HEK293 (cell line): Measurements from ENCODE around the gene ADA.

Experiments
- CTCF ChIA-PET: fragments of 350-600 bp; formaldehyde crosslinking; extraction: SDS; loops from one replicate; lab custom pipeline; 2021; ENCODE audit warnings: antibody characterized with exemption; lab: Yijun Ruan, JAX
- POLR2A ChIA-PET: fragments of 300-600 bp; formaldehyde crosslinking; extraction: SDS; loops from one replicate; lab custom pipeline; 2020; ENCODE audit warnings: antibody characterized with exemption, inconsistent platforms; lab: Yijun Ruan, JAX
- H3K27ac ChIP-seq: fragments of 200-500 bp; sonication (Bioruptor generic); 2 replicates; pipeline ENCODE4 v1.5.1; 2014; ENCODE audit warnings: low read depth, low read length, control low read depth, inconsistent platforms; ENCODE audit errors: extremely low read depth
- H3K36me3 ChIP-seq, 2 experiments: fragments of 200-500 bp in 1 of 2; sonication (Bioruptor generic) in 1 of 2; 1 replicate in 1 of 2; 2 replicates in 1 of 2; pipeline ENCODE4 v1.5.1; 2014 to 2017; ENCODE audit warnings: inconsistent platforms in 2 of 2, low read length in 2 of 2; ENCODE audit not compliant: control insufficient read depth in 2 of 2, insufficient read depth in 1 of 2
- H3K4me1 ChIP-seq: fragments of 200-500 bp; sonication (Bioruptor generic); 2 replicates; pipeline ENCODE4 v1.5.1; 2014; ENCODE audit warnings: mild to moderate bottlenecking, low read length, inconsistent platforms; ENCODE audit not compliant: control insufficient read depth, insufficient read depth
- H3K4me3 ChIP-seq: 2 replicates; pipeline ENCODE4 v1.5.1; 2011; ENCODE audit warnings: low read depth, mild to moderate bottlenecking, control low read depth, low read length, moderate library complexity
- H3K9me3 ChIP-seq: fragments of 200-500 bp; sonication (Bioruptor generic); 2 replicates; pipeline ENCODE4 v1.5.1; 2014; ENCODE audit warnings: low read depth, low read length, inconsistent platforms; ENCODE audit not compliant: control insufficient read depth, insufficient read depth
- FEZF1 ChIP-seq: fragments of 450-650 bp; formaldehyde crosslinking; IDR thresholded peaks from 2 replicates; pipeline ENCODE4 v1.5.1; 2016; ENCODE audit warnings: missing biosample characterization, missing genetic modification characterization
- GLIS2 ChIP-seq: fragments of 450-650 bp; formaldehyde crosslinking; IDR thresholded peaks from 2 replicates; pipeline ENCODE4 v1.5.1; 2016; ENCODE audit warnings: missing biosample characterization, missing genetic modification characterization
- PBX3 ChIP-seq: sonication (generic); formaldehyde crosslinking; IDR thresholded peaks from 2 replicates; pipeline ENCODE4 v1.8.1; 2022; ENCODE audit warnings: mild to moderate bottlenecking, moderate library complexity, missing genetic modification reagents
- ZBTB48 ChIP-seq: fragments of 450-650 bp; formaldehyde crosslinking; IDR thresholded peaks from 2 replicates; pipeline ENCODE4 v1.5.1; 2016; ENCODE audit warnings: missing biosample characterization, missing genetic modification characterization
- ZFHX2 ChIP-seq: fragments of 450-650 bp; formaldehyde crosslinking; conservative IDR thresholded peaks from 2 replicates; pipeline ENCODE4 v1.5.1; 2016; ENCODE audit warnings: missing biosample characterization, missing genetic modification characterization
- ZNF112 ChIP-seq: fragments of 450-650 bp; formaldehyde crosslinking; IDR thresholded peaks from 2 replicates; pipeline ENCODE4 v1.5.0; 2017; ENCODE audit warnings: missing biosample characterization, missing genetic modification characterization
- ZNF16 ChIP-seq: fragments of 450-650 bp; formaldehyde crosslinking; IDR thresholded peaks from 2 replicates; pipeline ENCODE4 v1.5.1; 2016; ENCODE audit warnings: low read depth, missing biosample characterization, missing genetic modification characterization
- ZNF169 ChIP-seq: fragments of 450-650 bp; formaldehyde crosslinking; IDR thresholded peaks from 2 replicates; pipeline ENCODE4 v1.5.1; 2016; ENCODE audit warnings: missing biosample characterization, missing genetic modification characterization
- ZNF19 ChIP-seq: fragments of 450-650 bp; formaldehyde crosslinking; IDR thresholded peaks from 2 replicates; pipeline ENCODE4; 2016; ENCODE audit warnings: missing biosample characterization, missing genetic modification characterization, low read depth
- ZNF211 ChIP-seq: fragments of 450-650 bp; formaldehyde crosslinking; IDR thresholded peaks from 2 replicates; pipeline ENCODE4 v1.5.1; 2016; ENCODE audit warnings: low read depth, missing biosample characterization, missing genetic modification characterization
- ZNF311 ChIP-seq: fragments of 450-650 bp; formaldehyde crosslinking; IDR thresholded peaks from 2 replicates; pipeline ENCODE4 v1.5.1; 2017; ENCODE audit warnings: missing biosample characterization, missing genetic modification characterization, borderline replicate concordance
- ZNF341 ChIP-seq: fragments of 450-650 bp; formaldehyde crosslinking; IDR thresholded peaks from 2 replicates; pipeline ENCODE4; 2016; ENCODE audit warnings: low read depth, missing biosample characterization, missing genetic modification characterization
- ZNF404 ChIP-seq: fragments of 450-650 bp; formaldehyde crosslinking; IDR thresholded peaks from 2 replicates; pipeline ENCODE4 v1.5.1; 2017; ENCODE audit warnings: missing biosample characterization, missing genetic modification characterization
- ZNF501 ChIP-seq: fragments of 450-650 bp; formaldehyde crosslinking; IDR thresholded peaks from 2 replicates; pipeline ENCODE4 v1.5.1; 2016; ENCODE audit warnings: missing biosample characterization, missing genetic modification characterization
- ZNF529 ChIP-seq: fragments of 450-650 bp; formaldehyde crosslinking; IDR thresholded peaks from 2 replicates; pipeline ENCODE4 v1.5.1; 2017; ENCODE audit warnings: missing genetic modification characterization, missing biosample characterization; ENCODE audit not compliant: insufficient replicate concordance
- ZNF544 ChIP-seq: fragments of 450-650 bp; formaldehyde crosslinking; IDR thresholded peaks from 2 replicates; pipeline ENCODE4 v1.5.0; 2017; ENCODE audit warnings: missing biosample characterization, missing genetic modification characterization
- ZNF664 ChIP-seq: fragments of 450-650 bp; formaldehyde crosslinking; IDR thresholded peaks from 2 replicates; pipeline ENCODE4 v1.5.1; 2016; ENCODE audit warnings: missing biosample characterization, missing genetic modification characterization
- ZNF677 ChIP-seq: fragments of 450-650 bp; IDR thresholded peaks from 2 replicates; pipeline ENCODE4 v1.5.0; 2018; ENCODE audit warnings: missing biosample characterization, mild to moderate bottlenecking, missing genetic modification characterization, moderate library complexity
- ZNF76 ChIP-seq: fragments of 450-650 bp; formaldehyde crosslinking; IDR thresholded peaks from 2 replicates; pipeline ENCODE4; 2016; ENCODE audit warnings: low read depth, missing biosample characterization, missing genetic modification characterization, borderline replicate concordance
- ZNF830 ChIP-seq: fragments of 450-650 bp; IDR thresholded peaks from 2 replicates; pipeline ENCODE4 v1.5.0; 2018; ENCODE audit warnings: missing biosample characterization, missing genetic modification characterization, low read depth, mild to moderate bottlenecking, moderate library complexity
- TF ChIP-seq, protein P1 (sequence below): fragments of 450-650 bp; formaldehyde crosslinking; conservative IDR thresholded peaks from 2 replicates; pipeline ENCODE4 v1.5.1; 2016; ENCODE audit warnings: low read depth, missing biosample characterization, missing genetic modification characterization
- TF ChIP-seq, protein P2 (sequence below): fragments of 450-650 bp; formaldehyde crosslinking; IDR thresholded peaks from 2 replicates; pipeline ENCODE4 v1.5.1; 2017; ENCODE audit warnings: missing biosample characterization, missing genetic modification characterization

Gene ADA

GRCh38 chr20:44621939-44622338 lies 29.6 kb downstream of the ADA start:
- no peak overlapping the region for H3K27ac ChIP-seq
- H3K9me3 ChIP-seq: no peaks in the 10 kb centered on the region
- ChIA-PET POLR2A (no interaction called here), CTCF (no interaction called here)
- peaks cover 0 to 70% of the 10 kb centered on the region in 2 experiments; a peak in 2 of 3 replicates for H3K36me3 ChIP-seq
- no peak overlapping the region for H3K4me3 ChIP-seq
- TF ChIP-seq ZFHX2 (no peak), GLIS2 (no peak), FEZF1 (no peak), ZNF830 (tag by site-specific recombination) (no peak), ZNF341 (tag by site-specific recombination) (no peak), ZNF404 (tag by site-specific recombination) (no peak), ZNF211 (tag by site-specific recombination) (no peak), PBX3 (CRISPR knock-in tag) (no peak), ZNF544 (tag by site-specific recombination) (no peak), ZNF311 (no peak), ZNF112 (no peak), ZNF16 (tag by site-specific recombination) (no peak), ZNF501 (no peak), ZBTB48 (tag by site-specific recombination) (no peak)
- TF ChIP-seq, protein P1, sequence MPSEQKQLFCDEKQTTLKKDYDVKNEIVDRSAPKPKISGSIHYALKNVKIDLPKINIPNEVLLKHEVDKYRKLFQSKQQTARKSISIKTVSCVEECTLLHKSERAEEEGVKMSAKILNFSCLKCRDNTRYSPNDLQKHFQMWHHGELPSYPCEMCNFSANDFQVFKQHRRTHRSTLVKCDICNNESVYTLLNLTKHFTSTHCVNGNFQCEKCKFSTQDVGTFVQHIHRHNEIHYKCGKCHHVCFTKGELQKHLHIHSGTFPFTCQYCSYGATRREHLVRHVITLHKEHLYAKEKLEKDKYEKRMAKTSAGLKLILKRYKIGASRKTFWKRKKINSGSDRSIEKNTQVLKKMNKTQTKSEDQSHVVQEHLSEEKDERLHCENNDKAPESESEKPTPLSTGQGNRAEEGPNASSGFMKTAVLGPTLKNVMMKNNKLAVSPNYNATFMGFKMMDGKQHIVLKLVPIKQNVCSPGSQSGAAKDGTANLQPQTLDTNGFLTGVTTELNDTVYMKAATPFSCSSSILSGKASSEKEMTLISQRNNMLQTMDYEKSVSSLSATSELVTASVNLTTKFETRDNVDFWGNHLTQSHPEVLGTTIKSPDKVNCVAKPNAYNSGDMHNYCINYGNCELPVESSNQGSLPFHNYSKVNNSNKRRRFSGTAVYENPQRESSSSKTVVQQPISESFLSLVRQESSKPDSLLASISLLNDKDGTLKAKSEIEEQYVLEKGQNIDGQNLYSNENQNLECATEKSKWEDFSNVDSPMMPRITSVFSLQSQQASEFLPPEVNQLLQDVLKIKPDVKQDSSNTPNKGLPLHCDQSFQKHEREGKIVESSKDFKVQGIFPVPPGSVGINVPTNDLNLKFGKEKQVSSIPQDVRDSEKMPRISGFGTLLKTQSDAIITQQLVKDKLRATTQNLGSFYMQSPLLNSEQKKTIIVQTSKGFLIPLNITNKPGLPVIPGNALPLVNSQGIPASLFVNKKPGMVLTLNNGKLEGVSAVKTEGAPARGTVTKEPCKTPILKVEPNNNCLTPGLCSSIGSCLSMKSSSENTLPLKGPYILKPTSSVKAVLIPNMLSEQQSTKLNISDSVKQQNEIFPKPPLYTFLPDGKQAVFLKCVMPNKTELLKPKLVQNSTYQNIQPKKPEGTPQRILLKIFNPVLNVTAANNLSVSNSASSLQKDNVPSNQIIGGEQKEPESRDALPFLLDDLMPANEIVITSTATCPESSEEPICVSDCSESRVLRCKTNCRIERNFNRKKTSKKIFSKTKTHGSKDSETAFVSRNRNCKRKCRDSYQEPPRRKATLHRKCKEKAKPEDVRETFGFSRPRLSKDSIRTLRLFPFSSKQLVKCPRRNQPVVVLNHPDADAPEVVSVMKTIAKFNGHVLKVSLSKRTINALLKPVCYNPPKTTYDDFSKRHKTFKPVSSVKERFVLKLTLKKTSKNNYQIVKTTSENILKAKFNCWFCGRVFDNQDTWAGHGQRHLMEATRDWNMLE (tag by site-specific recombination): no peak
- TF ChIP-seq, protein P2, sequence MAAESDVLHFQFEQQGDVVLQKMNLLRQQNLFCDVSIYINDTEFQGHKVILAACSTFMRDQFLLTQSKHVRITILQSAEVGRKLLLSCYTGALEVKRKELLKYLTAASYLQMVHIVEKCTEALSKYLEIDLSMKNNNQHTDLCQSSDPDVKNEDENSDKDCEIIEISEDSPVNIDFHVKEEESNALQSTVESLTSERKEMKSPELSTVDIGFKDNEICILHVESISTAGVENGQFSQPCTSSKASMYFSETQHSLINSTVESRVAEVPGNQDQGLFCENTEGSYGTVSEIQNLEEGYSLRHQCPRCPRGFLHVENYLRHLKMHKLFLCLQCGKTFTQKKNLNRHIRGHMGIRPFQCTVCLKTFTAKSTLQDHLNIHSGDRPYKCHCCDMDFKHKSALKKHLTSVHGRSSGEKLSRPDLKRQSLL (tag by site-specific recombination): no peak
- H3K4me1 ChIP-seq: no peaks in the 10 kb centered on the region

DNA sequence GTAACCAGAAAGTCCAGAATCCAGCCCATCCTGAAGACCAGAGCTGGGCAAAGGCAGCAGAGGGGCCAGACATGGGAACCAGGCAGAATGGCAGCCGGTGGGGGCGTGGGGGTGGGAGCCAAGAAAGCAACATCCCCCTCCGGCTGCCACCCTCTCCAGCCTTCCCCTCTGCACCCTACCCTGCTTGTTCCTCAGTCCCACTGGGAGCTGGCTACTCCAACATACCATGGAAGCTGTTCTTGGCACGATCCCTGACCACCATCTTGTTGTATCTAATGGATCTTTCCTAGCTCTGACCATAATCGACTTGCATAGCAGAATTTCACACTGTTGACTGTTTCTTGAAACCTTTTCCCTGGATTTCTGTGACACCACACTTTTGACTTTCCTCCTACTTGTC lies 30.2 kb downstream of the ADA start:
- CTCF ChIA-PET: no interaction called here
- POLR2A ChIA-PET: no interaction called here
- Histone ChIP-seq H3K4me3 (no peak overlapping the region), H3K27ac (no peak overlapping the region), H3K9me3 (no peaks in the 10 kb centered on the region), H3K36me3 (peaks cover 0 to 71% of the 10 kb centered on the region in 2 experiments; a peak in 2 of 3 replicates), H3K4me1 (no peaks in the 10 kb centered on the region)
- TF ChIP-seq ZNF76 (tag by site-specific recombination) (no peak), ZNF19 (tag by site-specific recombination) (no peak), ZBTB48 (tag by site-specific recombination) (no peak), ZNF664 (tag by site-specific recombination) (no peak), ZNF169 (tag by site-specific recombination) (no peak), ZNF529 (tag by site-specific recombination) (no peak), ZNF677 (tag by site-specific recombination) (peak; percentile 98)
